ENCODE data around the gene SURF4. TPM values are rescaled to one million over a fixed set of nuclear protein-coding genes. Genes with fewer than 3 reads are reported as not detected.
A peak's percentile ranks its signal among the peaks of the same experiment; 100 is the strongest.

Gene SURF4
- total and polyA plus RNA-seq, 7 donors, result 45.6 to 120 (median 68.1) TPM

DNA sequence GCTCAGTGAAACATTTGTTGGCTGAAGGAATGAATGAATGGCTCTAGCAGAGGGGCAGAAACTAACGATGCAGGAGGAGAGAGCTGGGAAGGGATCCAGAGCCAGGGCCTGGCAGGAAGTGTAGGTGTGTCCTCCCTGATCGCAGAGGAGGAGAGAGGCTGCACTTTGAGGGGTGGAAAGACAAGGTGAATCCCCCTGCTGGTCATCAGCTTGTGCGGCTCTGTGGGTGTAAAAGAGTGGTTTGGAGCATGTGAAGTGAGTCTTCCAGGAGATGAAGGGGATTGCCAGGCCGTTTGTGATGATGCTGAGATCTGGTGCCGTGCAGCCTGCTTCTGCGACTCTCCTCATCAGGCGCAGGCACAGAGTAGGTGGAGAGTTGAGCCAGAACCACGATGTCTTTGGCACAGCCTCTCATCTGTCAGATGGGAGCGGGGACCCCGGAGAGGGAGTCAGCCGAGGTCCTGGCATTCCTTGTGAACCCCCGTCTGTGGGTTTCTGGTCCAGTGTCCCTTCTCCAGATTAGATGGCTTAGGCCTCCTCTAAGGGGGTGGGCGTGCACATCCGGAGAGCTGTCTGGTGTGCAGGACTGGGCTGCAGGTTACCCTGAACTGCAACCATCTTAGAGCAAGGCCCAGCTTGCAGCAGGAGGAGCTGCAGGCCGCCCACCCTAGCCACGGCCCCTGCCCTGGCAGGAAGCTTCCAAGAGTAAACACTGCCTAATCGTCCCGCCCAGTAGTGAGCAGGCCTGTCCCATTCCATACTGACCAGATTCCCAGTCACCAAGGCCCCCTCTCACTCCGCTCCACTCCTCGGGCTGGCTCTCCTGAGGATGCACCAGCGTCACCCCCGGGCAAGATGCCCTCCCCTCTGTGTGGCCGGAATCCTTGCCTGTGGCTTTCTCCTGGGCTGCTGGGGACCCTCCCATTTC is 46.0 kb upstream of the SURF4 start, which contains the start of gene ADAMTS13:
ADAMTS13 (plus strand) TSS at position 753 of the 928 bp plus-strand sequence; CDS start at position 830, 77 bp downstream.
- Histone ChIP-seq H3K27me3 (ENCODE audit: insufficient read depth in 3 of 3, low read length in 2 of 3) (no peaks in the 10 kb centered on the region), H3K4me1 (no peaks in the 10 kb centered on the region), H3K4me3 (no peak within 1 kb of the TSS), H3K27ac (peak within 1 kb of the TSS; percentile 16), H3K9me3 (no peaks in the 10 kb centered on the region), H3K36me3 (ENCODE audit: insufficient read depth in 1 of 2, low read depth in 1 of 2) (no peaks in the 10 kb centered on the region)
- intact Hi-C loops (cut with DNase I), result no loop called here
- DNase-seq (no peak), ATAC-seq (no peak)
- 59 to 64% (median 62%) methylated on average over 22 to 23 of the region's 23 CpGs for WGBS, 3 donors
- TF ChIP-seq, protein P1, sequence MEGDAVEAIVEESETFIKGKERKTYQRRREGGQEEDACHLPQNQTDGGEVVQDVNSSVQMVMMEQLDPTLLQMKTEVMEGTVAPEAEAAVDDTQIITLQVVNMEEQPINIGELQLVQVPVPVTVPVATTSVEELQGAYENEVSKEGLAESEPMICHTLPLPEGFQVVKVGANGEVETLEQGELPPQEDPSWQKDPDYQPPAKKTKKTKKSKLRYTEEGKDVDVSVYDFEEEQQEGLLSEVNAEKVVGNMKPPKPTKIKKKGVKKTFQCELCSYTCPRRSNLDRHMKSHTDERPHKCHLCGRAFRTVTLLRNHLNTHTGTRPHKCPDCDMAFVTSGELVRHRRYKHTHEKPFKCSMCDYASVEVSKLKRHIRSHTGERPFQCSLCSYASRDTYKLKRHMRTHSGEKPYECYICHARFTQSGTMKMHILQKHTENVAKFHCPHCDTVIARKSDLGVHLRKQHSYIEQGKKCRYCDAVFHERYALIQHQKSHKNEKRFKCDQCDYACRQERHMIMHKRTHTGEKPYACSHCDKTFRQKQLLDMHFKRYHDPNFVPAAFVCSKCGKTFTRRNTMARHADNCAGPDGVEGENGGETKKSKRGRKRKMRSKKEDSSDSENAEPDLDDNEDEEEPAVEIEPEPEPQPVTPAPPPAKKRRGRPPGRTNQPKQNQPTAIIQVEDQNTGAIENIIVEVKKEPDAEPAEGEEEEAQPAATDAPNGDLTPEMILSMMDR (IDR thresholded peaks at IDR 0.05), result no peak

DNA sequence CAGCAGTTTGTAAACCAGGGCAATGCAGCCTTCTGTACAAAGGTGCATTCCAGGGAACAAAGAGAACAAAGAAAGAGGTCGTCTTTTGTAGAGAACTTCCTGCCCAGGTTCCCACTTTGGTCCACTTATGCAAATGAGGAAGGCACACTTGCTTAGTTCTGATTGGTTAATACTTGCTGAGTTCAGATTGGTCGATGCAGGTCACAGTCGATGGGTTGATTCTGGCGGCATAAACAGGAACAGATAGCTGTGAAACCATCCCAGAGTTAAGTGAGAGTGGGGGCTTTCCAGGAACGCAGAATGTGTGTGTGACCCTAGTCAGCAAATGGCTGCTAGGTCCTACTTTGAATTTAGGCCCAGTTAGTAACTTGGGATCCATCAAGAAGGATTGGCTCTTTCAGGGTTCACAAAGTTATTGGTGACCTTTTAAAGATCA is 44.5 kb upstream of the SURF4 start:
- H3K4me3 ChIP-seq, result no peak overlapping the region
- TF ChIP-seq, protein P1 (IDR thresholded peaks at IDR 0.05), result no peak
- intact Hi-C loops (cut with DNase I), result no loop called here
- H3K36me3 ChIP-seq (ENCODE audit: insufficient read depth in 1 of 2, low read depth in 1 of 2), result no peaks in the 10 kb centered on the region
- ATAC-seq (no peak), DNase-seq (no peak)
- H3K27ac ChIP-seq, result no peak overlapping the region
- H3K9me3 ChIP-seq, result no peaks in the 10 kb centered on the region
- H3K27me3 ChIP-seq (ENCODE audit: insufficient read depth in 3 of 3, low read length in 2 of 3), result no peaks in the 10 kb centered on the region
- 57 to 60% (median 60%) methylated on average over 5 of the region's 5 CpGs for WGBS, 3 donors
- H3K4me1 ChIP-seq, result peaks cover 6% of the 10 kb centered on the region

DNA sequence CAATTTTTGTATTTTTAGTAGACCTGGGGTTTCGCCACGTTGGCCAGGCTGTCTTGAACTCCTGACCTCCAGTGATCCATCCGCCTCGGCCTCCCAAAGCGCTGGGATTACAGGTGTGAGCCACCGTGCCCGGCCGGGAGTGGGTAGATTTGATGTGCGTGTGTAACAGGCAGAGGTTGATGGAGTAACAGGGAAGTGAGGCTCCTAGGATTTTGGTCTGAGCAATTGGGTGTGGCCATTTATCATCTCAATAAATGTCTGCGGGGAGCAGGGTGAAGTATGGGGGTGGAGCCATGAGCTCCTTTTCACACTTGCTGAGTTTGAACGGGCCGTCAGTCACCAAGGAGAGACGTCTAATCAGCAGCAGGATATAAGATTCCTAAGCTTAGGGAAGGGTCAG is 43.1 kb upstream of the SURF4 start:
- TF ChIP-seq, protein P1 (IDR thresholded peaks at IDR 0.05), result no peak
- intact Hi-C loops (cut with DNase I), result loop anchor here in 1 of 2 donors (5.0 kb wide), 2 partner anchors 43 to 58 kb away; partner anchors contain the start of gene SLC2A6
- DNase-seq (no peak), ATAC-seq (no peak)
- peaks cover 6% of the 10 kb centered on the region for H3K4me1 ChIP-seq
- H3K9me3 ChIP-seq, result no peaks in the 10 kb centered on the region
- H3K27ac ChIP-seq, result no peak overlapping the region
- peak overlapping the region; percentile 91 for H3K4me3 ChIP-seq
- 56 to 64% (median 63%) methylated on average over 13 of the region's 13 CpGs for WGBS, 3 donors
- H3K27me3 ChIP-seq (ENCODE audit: insufficient read depth in 3 of 3, low read length in 2 of 3), result no peaks in the 10 kb centered on the region
- peaks cover 3 to 13% of the 10 kb centered on the region in 2 donors for H3K36me3 ChIP-seq (ENCODE audit: insufficient read depth in 1 of 2, low read depth in 1 of 2)

DNA sequence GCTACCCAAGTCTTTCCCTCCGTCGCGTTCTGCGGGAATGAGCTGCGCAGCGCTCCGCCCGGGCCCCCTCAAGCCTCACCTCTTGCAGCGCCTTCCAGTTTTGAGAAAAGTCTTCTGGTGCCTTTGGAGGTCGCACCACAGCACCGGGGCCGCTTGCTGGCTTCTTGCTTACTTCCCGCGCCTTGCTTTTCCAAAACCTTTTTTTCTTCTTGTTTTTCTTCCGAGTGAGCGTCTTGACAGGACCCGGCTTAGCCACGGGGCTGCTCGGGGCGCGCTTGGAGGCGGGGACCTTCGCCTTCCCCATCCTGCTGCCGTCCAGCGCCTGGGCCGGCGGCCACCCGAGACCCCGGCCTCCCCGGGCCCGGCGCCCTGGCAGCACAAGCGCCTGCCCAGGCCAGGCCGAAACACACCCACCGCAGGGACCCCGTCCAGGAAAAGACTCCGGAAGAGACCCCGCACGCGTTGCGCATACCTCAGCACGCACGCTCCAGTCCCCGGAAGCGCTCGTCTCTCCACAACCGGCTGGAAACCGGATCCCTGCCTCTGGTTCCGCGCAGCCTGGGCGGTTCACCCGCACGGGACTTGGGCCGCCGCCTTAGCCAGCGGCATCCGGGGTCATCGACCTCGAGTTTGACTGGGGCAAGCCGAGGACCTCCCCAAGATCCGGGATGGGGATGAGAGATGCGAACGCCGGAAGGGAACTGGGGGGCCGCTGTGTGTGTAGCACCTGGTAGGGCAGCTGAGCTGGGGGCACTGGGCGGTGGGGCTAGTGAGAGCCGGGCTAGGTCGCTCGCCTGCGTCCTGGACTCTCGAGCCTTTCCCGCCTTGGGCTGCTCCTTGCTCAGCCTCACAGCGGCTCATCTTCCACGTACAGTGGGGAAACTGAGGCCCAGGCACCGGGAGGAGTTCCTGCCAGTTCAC is 41.9 kb upstream of the SURF4 start, which contains the start of gene REXO4:
REXO4 (minus strand) TSS at position 470 of the 921 bp plus-strand sequence; CDS start at position 304, 166 bp downstream.
- peak within 1 kb of the TSS; percentile 80 for H3K27ac ChIP-seq
- no peaks in the 10 kb centered on the region for H3K27me3 ChIP-seq (ENCODE audit: insufficient read depth in 3 of 3, low read length in 2 of 3)
- intact Hi-C loops (cut with DNase I), result loop anchor here (2.0 to 5.0 kb wide), 3 partner anchors 41 to 60 kb away; partner anchors contain the start of genes CACFD1 (in 1 of the 2) and SLC2A6 (in 1 of the 2)
- peak within 1 kb of the TSS; percentile 91 for H3K4me3 ChIP-seq
- peaks cover 6 to 25% of the 10 kb centered on the region in 2 donors for H3K36me3 ChIP-seq (ENCODE audit: insufficient read depth in 1 of 2, low read depth in 1 of 2)
- peaks cover 6% of the 10 kb centered on the region for H3K4me1 ChIP-seq
- 1 to 2% (median 1%) methylated on average over 68 to 75 of the region's 75 CpGs for WGBS, 3 donors
- TF ChIP-seq, protein P1 (IDR thresholded peaks at IDR 0.05), result no peak
- DNase-seq (peak; percentile 88 to 94), ATAC-seq (peak; percentile 95 to 98 (median 95))
- no peaks in the 10 kb centered on the region for H3K9me3 ChIP-seq

All from psoas muscle (tissue), 8 donors.